Measurements from ENCODE around the gene CDX1. TPM values are rescaled to one million over a fixed set of nuclear protein-coding genes. Genes with fewer than 3 reads are reported as not detected.

CDX1 gene
- total and polyA plus RNA-seq, 8 donors, result 0.31 to 472 (median 2.0) TPM; not detected in 5

DNA sequence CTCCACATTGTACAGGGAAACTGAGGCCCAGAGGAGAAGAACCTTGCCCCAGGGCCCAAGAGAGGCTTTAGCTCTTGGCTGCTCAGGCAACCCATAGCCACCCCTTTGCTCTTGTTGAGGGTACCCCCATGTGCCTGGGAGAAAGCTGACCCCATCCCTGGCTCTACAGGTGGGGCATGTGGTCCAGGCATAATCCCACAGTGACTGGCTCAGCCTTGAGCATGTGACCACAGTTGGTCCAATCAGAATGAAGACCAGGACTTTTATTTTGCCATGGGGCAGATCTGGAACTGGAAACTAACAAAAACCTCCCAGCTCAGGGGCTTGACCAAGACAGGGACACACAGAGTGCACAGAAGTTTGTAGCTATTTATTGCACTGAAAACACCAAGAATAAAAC is 52.6 kb downstream of the CDX1 start:
- Histone ChIP-seq H3K4me3 (no peak overlapping the region), H3K36me3 (no peaks in the 10 kb centered on the region), H3K9me3 (no peaks in the 10 kb centered on the region), H3K4me1 (peaks cover 0 to 24% (median 5%) of the 10 kb centered on the region in 4 donors), H3K27me3 (peaks cover 0 to 27% (median 0%) of the 10 kb centered on the region in 3 donors), H3K27ac (no peak overlapping the region)
- DNase-seq, result no peak
- intact Hi-C loops (cut with DNase I; ENCODE audit: low total_unique reads), result loop anchor here (5.0 kb wide), 1 partner anchor 87 kb away; no protein-coding TSS in a partner anchor
- TF ChIP-seq, protein P1, sequence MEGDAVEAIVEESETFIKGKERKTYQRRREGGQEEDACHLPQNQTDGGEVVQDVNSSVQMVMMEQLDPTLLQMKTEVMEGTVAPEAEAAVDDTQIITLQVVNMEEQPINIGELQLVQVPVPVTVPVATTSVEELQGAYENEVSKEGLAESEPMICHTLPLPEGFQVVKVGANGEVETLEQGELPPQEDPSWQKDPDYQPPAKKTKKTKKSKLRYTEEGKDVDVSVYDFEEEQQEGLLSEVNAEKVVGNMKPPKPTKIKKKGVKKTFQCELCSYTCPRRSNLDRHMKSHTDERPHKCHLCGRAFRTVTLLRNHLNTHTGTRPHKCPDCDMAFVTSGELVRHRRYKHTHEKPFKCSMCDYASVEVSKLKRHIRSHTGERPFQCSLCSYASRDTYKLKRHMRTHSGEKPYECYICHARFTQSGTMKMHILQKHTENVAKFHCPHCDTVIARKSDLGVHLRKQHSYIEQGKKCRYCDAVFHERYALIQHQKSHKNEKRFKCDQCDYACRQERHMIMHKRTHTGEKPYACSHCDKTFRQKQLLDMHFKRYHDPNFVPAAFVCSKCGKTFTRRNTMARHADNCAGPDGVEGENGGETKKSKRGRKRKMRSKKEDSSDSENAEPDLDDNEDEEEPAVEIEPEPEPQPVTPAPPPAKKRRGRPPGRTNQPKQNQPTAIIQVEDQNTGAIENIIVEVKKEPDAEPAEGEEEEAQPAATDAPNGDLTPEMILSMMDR (IDR thresholded peaks at IDR 0.05), result no peak
- TF ChIP-seq POLR2A (IDR thresholded peaks at IDR 0.05), result no peak
- no peak for TF ChIP-seq POLR2AphosphoS5 (IDR thresholded peaks at IDR 0.05)
- no peak for TF ChIP-seq EP300 (IDR thresholded peaks at IDR 0.05)

DNA sequence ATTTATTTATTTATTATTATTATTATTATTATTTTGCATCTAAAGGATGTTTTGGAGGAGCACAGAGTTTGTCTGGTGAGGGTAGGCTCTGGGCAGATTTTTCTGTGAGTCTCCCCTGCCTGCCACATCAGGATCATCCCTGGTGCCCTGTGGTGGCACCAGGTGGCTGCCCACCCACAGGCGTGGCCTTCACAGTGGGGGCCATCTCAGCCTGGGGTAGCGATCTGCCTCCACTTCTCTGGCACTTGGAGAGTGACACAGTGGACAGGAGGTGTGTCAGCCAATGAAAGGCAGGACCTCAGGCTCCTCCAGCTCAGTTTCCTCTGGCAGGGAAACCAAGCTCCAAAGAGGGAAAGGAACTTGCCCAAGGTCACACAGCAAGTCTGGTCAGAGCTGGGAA is 53.3 kb downstream of the CDX1 start:
- TF ChIP-seq POLR2AphosphoS5 (IDR thresholded peaks at IDR 0.05) (no peak), POLR2A (IDR thresholded peaks at IDR 0.05) (no peak), EP300 (IDR thresholded peaks at IDR 0.05) (no peak)
- TF ChIP-seq, protein P1 (IDR thresholded peaks at IDR 0.05), result no peak
- H3K27ac ChIP-seq, result no peak overlapping the region
- H3K9me3 ChIP-seq, result no peaks in the 10 kb centered on the region
- WGBS, 5 donors, result 69 to 89% (median 86%) methylated on average over 2 of the region's 2 CpGs
- H3K4me1 ChIP-seq, result peaks cover 0 to 24% (median 5%) of the 10 kb centered on the region in 4 donors
- no peaks in the 10 kb centered on the region for H3K36me3 ChIP-seq
- H3K27me3 ChIP-seq, result peaks cover 0 to 27% (median 0%) of the 10 kb centered on the region in 3 donors
- intact Hi-C loops (cut with DNase I; ENCODE audit: low total_unique reads), result loop anchor here (5.0 kb wide), 2 partner anchors 58 to 88 kb away; no protein-coding TSS in a partner anchor
- no peak for DNase-seq
- no peak overlapping the region for H3K4me3 ChIP-seq

DNA sequence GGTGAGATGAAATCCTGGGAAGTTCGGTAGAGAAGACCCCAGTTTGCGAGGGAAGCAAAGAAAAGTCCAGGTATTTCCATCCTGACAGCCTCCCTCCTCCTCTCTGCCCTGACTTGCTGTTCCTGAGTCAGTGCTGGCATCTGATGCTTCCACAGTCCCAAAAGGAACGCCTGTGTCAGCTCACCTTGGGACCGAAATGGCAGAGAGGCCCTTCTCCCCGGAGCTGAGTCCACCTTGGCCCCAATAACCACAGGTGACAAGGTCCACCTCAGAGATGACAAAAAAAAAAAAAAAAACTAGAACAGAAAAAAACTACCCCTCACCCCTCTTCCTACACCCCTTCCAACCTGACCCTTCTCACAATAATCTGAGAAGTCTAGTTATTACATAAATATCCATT is 54.9 kb downstream of the CDX1 start:
- Histone ChIP-seq H3K9me3 (no peaks in the 10 kb centered on the region), H3K27ac (no peak overlapping the region), H3K4me3 (no peak overlapping the region), H3K36me3 (no peaks in the 10 kb centered on the region), H3K27me3 (peaks cover 0 to 23% (median 0%) of the 10 kb centered on the region in 3 donors), H3K4me1 (peaks cover 0 to 12% (median 5%) of the 10 kb centered on the region in 4 donors)
- WGBS, 5 donors, result 69 to 82% (median 75%) methylated on average over 5 of the region's 5 CpGs
- DNase-seq, result no peak
- TF ChIP-seq EP300 (IDR thresholded peaks at IDR 0.05) (no peak), POLR2A (IDR thresholded peaks at IDR 0.05) (no peak), POLR2AphosphoS5 (IDR thresholded peaks at IDR 0.05) (no peak)
- TF ChIP-seq, protein P1 (IDR thresholded peaks at IDR 0.05), result no peak
- intact Hi-C loops (cut with DNase I; ENCODE audit: low total_unique reads), result loop anchor here (5.0 kb wide), 1 partner anchor 59 kb away; no protein-coding TSS in a partner anchor

DNA sequence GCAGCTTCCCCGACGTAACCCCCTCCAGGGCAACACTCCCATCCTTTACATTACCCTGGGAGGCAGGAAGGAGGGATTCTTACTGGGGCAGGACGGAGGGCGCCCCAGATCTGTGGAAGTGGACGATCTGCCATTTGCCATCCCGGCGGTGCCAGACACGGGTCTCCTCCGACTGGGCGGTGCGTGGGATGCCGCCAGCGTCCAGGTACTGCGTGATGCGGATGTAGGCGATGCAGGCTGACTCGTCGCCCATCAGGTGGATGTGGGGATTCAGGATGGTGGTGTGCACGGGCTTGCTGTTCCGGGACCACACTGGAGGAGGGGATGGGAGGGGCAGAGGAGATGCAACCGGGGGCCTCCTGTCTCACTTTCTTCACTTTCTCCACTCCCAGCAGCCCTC is 56.3 kb downstream of the CDX1 start:
- H3K4me3 ChIP-seq, result no peak overlapping the region
- no peaks in the 10 kb centered on the region for H3K36me3 ChIP-seq
- peaks cover 0 to 15% (median 0%) of the 10 kb centered on the region in 3 donors for H3K27me3 ChIP-seq
- WGBS, 5 donors, result 87 to 93% (median 92%) methylated on average over 21 of the region's 21 CpGs
- no peaks in the 10 kb centered on the region for H3K9me3 ChIP-seq
- TF ChIP-seq POLR2AphosphoS5 (IDR thresholded peaks at IDR 0.05) (no peak), POLR2A (IDR thresholded peaks at IDR 0.05) (no peak), EP300 (IDR thresholded peaks at IDR 0.05) (no peak)
- TF ChIP-seq, protein P1 (IDR thresholded peaks at IDR 0.05), result no peak
- H3K4me1 ChIP-seq, result peaks cover 0 to 6% (median 2%) of the 10 kb centered on the region in 4 donors
- DNase-seq, result no peak
- H3K27ac ChIP-seq, result no peak overlapping the region
- intact Hi-C loops (cut with DNase I; ENCODE audit: low total_unique reads), result loop anchor here (5.0 kb wide), 1 partner anchor 61 kb away; no protein-coding TSS in a partner anchor
